ENCODE data around the gene SLC16A11.
A peak's percentile ranks its signal among the peaks of the same experiment; 100 is the strongest.

The SLC16A11 gene

DNA sequence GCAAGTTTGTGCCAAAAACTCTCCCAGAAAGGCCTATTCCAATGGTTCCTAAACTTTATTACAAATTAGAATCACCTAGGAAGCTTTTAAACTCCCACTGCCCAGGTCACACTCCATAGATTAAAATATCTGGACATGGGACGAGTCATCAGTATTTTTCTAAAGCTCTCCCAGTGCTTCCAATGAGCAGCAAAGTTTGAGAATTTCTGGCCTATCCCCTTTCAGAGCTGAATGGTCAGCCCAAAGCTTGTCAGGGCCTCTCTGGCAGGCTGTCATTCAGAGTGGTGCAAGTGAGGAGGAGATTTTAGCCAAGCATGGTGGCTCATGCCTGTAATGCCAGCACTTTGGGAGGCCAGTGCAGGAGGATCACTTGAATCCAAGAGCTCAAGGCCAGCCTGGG lies 18.6 kb downstream of the SLC16A11 start:
- no peak for DNase-seq

- DNase-seq: no peak
Measured at GRCh38 chr17:7024402-7024785, 19.5 kb downstream of the SLC16A11 start.

DNA sequence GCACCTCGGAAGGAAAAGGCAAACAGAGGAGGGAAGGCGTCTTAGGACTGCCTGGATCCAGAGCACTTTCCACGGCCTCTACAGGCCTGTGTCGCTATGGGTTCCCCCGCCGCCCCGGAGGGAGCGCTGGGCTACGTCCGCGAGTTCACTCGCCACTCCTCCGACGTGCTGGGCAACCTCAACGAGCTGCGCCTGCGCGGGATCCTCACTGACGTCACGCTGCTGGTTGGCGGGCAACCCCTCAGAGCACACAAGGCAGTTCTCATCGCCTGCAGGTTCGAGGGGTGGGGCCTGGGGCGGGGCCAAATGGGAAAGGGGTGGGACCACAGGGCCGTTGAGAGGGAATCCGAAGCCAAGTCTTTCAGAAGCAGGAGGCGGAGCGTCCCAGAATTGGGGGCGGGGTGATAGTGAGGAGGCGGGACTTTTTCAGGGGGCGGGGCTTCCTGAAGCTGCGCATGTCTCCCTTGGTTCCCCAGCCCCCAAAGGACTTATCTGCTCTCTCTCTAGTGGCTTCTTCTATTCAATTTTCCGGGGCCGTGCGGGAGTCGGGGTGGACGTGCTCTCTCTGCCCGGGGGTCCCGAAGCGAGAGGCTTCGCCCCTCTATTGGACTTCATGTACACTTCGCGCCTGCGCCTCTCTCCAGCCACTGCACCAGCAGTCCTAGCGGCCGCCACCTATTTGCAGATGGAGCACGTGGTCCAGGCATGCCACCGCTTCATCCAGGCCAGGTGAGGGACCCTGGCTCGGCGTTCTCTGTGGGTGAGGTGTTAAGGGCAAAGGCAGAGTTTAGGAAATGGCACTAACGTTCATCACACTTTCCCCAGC lies 20.1 kb downstream of the SLC16A11 start:
- DNase-seq: peak; percentile 97 to 98

DNA sequence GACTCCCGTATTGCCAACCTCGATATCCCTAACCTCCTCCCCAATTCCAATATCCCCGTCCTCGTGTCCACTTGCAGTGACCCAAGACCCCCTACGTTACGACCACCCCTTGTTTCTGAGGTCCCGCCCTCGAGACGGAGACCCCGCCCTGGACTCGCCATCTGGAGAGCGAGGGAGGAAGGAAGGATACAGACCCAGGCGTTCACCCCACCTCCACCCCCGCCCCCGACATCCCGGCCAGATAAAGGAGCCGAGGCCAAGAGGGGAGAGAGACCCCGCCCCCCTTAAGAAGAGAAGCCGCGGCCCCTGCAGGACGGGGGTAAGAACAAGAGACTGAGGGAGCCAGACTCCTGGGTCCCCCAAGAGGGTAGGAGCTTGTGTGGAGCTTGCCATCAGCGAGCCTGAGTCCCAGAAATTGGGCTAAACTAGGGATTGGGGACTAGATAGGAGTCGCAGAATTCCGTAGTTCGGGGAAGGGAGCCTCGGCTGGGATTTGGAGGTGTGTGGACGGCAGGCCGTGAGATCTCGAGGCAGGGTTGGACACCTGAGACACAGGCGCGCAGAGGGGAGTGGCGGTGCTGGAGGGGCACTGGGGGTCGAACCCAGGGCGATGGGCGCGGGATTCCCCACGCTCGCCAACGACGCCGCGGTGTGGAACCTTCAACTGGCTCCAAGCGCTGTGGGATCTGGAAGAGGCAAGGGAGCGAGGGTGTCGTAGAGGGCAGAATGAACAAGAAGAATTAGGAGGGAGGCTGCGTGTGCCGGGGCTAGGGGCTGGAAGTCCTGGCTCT lies 20.9 kb downstream of the SLC16A11 start, which contains the start of gene BCL6B:
Gene BCL6B, plus strand, starts transcription at position 270 of the 791 bp plus-strand sequence. CDS start 622 bp downstream, outside the sequence.
- no peak for DNase-seq

DNA sequence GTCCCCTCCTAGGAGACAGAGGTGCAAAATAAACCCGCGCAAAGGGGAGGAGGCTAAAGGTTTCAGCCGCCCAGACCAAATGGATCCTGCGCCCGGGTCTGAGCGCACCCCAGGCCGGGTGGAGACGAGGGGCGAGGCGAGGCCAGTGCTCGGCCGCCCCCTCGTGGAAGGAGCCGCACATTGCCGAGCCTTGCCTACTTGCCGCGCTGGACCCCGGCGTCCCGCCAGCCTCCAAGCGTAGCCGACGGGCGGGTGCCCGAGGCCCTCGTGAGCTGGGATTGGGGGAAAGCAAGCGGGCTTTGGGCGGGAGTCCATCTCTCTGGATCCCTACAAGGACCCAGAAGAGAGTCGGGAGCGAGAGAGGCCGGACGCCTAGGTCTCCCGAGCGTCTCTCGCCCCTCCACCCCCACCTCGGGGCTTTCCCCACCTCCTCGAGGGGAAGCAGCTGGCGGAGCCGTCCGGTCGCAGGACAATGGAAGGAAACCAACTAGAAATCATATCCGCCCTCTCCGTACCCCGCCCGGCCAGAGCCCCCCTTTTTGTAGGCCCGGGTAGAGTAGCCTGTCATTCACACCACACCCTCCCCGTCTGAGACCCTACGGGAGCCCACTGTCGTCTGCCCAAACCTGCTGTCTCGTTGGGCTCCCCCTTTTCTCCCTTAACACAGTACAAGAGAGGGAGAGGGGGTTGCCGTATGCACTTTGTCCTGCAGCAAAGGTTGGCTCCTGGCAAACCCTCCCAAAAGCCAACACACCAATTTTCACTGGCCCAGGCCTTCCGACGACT lies 21.7 kb downstream of the SLC16A11 start:
- DNase-seq: peak; percentile 80 to 85

DNA sequence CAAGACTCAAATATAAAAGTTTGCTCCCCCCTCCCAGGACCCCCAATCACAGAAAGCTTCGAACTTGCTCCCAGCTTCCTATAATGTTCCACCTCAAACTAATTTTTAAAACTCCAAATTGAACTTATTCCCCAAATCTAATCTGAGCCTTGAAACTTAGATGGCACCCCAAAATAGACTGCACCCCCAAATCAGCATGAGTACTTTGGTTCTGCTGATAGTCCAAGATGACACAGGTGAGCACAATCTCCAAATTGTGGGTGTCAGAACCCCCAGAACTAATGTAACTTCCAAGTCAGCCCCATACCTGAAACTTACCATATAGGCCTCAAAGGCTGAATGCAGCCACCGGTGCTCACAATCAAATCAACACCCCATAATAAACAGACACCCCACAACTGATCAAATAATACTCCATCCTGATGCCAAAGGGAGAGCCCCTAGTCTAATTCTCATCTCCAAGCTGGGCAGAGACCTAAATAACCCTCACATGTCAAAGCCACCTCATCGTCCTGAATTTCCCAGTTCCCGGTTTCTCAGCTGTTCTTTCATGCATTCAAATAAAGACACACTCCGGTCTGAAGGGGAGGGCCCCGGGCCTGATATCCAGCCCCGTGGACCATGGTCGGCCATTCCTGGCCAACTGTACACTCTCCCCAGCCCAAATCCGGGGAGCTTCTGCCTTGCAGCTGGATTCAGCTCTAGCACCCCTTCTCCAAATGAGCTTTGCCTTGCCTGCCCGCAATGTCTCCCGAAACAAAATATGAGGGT lies 22.8 kb downstream of the SLC16A11 start:
- DNase-seq: no peak

- DNase-seq: no peak
Measured at GRCh38 chr17:7019839-7020519, 23.9 kb downstream of the SLC16A11 start.

- no peak for DNase-seq
Measured at GRCh38 chr17:7019367-7019766, 24.5 kb downstream of the SLC16A11 start.

- DNase-seq: no peak
Measured at GRCh38 chr17:7018331-7018964, 25.4 kb downstream of the SLC16A11 start.

- DNase-seq: peak in 1 of 2 donors; percentile 33
Measured at GRCh38 chr17:7017827-7018200, 26.1 kb downstream of the SLC16A11 start.

GRCh38 chr17:7016886-7017826 lies 26.7 kb downstream of the SLC16A11 start:
- no peak for DNase-seq

DNA sequence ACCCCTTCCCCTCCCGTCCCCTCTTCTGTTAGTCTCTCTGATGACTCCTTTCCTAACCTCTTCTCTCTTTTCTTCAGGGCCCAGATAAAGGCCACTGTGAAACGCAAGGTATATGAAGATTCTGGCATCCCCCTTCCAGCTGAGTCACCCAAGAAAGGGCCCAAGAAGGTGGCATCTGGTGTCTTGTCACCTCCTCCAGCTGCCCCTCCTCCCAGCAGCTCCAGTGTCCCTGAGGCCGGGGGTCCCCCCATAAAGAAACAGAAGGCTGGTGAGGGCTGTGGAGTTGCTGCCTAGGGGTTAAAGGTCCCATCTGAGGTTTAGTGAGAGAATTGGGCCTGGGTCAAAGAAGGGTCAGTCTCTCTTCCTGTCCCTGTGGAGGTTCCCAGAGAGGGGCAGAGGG lies 27.5 kb downstream of the SLC16A11 start:
- no peak for DNase-seq

GRCh38 chr17:7014995-7015958 lies 28.6 kb downstream of the SLC16A11 start:
- peak; percentile 89 to 92 for DNase-seq

DNA sequence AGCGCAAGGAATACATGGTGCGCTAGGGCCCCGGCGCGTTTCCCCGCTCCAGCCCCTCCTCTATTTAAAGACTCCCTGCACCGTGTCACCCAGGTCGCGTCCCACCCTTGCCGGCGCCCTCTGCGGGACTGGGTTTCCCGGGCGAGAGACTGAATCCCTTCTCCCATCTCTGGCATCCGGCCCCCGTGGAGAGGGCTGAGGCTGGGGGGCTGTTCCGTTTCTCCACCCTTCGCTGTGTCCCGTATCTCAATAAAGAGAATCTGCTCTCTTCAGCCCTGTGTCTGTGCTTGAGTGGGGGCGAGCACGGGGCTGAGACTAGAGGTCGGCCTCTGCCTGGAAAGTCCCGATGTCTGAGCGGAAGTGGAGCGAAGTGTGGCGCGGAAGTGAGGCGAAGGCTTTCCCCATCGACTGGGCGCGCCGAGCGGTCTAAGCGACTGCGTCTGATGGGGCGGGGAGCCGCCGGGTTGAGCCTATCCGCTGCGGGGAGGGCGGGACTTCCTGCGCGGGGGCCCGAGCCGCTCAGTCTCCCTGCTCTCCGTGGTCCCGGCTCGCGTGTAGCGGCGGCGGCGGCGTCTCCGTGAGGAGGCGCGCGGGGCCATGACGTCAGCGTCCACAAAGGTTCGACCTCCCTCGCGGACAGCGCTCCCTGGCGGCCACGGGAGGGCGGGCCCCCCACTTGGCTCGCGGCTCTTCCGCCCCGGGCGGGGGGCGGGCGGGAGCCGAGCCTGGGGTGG lies 29.5 kb downstream of the SLC16A11 start:
- peak; percentile 99 for DNase-seq

DNA sequence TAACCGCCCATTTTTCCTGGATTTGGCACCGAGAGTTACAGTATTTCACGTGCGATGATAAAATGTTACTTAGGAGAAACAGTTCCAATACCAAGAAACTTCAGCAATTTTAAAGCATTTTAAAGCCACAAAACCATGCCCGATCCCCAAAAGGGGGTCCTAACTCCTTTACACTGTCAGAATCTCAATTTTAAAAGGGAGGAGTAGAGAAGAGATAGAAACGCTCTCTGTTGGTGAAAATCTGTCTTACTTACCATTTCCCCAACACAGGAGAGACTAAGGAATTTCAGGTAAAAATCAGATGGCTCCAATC lies 32.0 kb downstream of the SLC16A11 start:
- DNase-seq: no peak

DNA sequence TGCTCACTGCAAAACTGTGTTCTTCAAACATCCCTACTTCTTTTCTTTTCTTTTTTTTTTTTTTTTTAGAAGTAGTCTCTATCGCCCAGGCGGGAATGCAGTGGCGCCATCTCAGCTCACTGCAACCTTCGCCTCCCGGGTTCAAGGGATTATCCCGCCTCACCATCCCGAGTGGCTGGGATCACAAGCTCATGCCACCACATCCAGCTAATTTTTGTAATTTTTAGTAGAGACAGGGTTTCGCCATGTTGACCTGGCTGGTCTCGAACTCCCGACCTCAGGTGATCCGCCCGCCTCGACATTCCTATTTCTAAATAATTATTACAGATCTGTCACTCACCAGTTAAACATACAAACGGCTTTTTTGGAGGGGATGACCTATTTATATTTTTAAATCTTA lies 32.5 kb downstream of the SLC16A11 start:
- no peak for DNase-seq

DNA sequence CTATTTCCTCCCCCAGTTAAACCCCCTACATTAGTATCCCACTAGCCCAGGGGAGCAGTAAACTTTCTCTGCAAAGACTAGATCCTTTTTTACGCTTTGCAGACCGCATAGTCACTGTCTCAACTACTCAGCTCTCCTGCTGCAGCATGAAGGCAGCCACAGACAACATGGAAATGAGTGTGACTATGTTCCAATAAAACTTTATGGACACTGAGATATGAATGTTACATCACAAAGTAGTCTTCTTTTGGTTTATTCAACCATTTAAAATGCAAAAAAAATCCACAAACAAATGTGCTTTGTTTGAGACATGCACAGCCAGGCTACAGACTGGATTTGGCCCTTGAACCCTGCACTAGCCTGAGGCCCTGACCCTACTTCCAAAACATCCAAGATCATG lies 33.4 kb downstream of the SLC16A11 start:
- no peak for DNase-seq

DNA sequence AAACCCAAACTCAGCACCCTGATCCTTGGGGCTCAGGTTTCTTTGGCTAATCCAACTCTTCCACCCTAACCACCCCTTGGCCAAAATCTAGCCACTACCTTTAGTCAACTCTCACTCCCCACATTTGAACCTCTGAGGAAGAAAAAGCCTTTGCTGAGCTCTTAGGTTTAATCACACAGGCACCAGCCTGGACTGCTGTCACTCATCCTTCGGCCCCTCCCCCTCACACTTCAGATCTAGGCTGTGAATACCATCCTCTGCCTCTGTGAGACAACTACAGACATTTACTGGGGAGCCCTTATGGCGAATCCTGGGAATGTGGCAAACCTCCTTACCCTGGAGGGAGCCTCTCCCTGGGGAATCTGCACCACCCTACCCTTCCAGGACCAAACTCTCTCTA lies 36.7 kb downstream of the SLC16A11 start:
- DNase-seq: no peak

All from CD4-positive, alpha-beta T cell treated with Interferon alpha-2 for 1 hour (primary cell).